Panc1 (cell line): ENCODE data around the gene PHLDB2. TPM values are rescaled to one million over a fixed set of nuclear protein-coding genes. Genes with fewer than 3 reads are reported as not detected.

Source experiments
- ATAC-seq: fragments of 200-7000 bp; cut with Tn5 transposase; 2 replicates; pipeline ENCODE4 v1.9.1; 2020; ENCODE audit warnings: mild to moderate bottlenecking, moderate library complexity
- BruUV-seq: library from RNA; stranded (reverse); fragments of 400-500 nt; replicated peaks from 2 replicates; lab custom pipeline; 2021; lab: Mats Ljungman, UMichigan
- CTCF ChIA-PET: fragments of 300-600 bp; sonication (Branson Sonifier 250); formaldehyde crosslinking; loops from one replicate; lab custom pipeline; 2022; ENCODE audit warnings: antibody characterized with exemption; lab: Charles Lee
- POLR2A ChIA-PET: fragments of 300-600 bp; sonication (Branson Sonifier 250); formaldehyde crosslinking; loops from one replicate; lab custom pipeline; 2022; ENCODE audit warnings: antibody characterized with exemption; lab: Charles Lee
- DNase-seq: peaks from one replicate; pipeline ENCODE4 v3.0.0-alpha.2; 2010; ENCODE audit warnings: low read depth, low spot score
- H3K27ac ChIP-seq: 2 replicates; pipeline ENCODE4 v1.5.1; 2011; ENCODE audit warnings: mild to moderate bottlenecking, low read length, inconsistent platforms
- H3K27me3 ChIP-seq: fragments of 200-500 bp; sonication (Bioruptor generic); 2 replicates; pipeline ENCODE4 v1.6.0; 2014; ENCODE audit warnings: low read length, inconsistent platforms; ENCODE audit not compliant: control insufficient read depth, insufficient read depth
- H3K36me3 ChIP-seq: fragments of 200-500 bp; sonication (Bioruptor generic); 2 replicates; pipeline ENCODE4 v1.5.1; 2014; ENCODE audit warnings: inconsistent platforms, mild to moderate bottlenecking, low read length, moderate library complexity; ENCODE audit not compliant: control insufficient read depth, insufficient read depth
- H3K4me1 ChIP-seq: 2 replicates; pipeline ENCODE4 v1.5.1; 2011; ENCODE audit warnings: inconsistent platforms, mild to moderate bottlenecking, low read length, moderate library complexity; ENCODE audit not compliant: control insufficient read depth, insufficient read depth
- H3K4me3 ChIP-seq, 2 experiments: 2 replicates each; pipeline ENCODE4 v1.5.1; 2011 to 2012; ENCODE audit warnings: low read depth in 2 of 2, low read length in 2 of 2, mild to moderate bottlenecking in 2 of 2, inconsistent platforms in 1 of 2, moderate library complexity in 1 of 2
- H3K9me3 ChIP-seq: fragments of 200-500 bp; sonication (Bioruptor generic); 2 replicates; pipeline ENCODE4 v1.5.1; 2014; ENCODE audit warnings: low read depth, mild to moderate bottlenecking, inconsistent platforms, low read length, moderate library complexity; ENCODE audit not compliant: control insufficient read depth, insufficient read depth
- CTCF ChIP-seq: fragments of 450-650 bp; IDR thresholded peaks from 2 replicates; pipeline ENCODE4 v1.5.1; 2017; ENCODE audit warnings: mild to moderate bottlenecking
- POLR2AphosphoS5 ChIP-seq: IDR thresholded peaks from 2 replicates; pipeline ENCODE4 v1.6.1; 2012; ENCODE audit warnings: mild to moderate bottlenecking, low read depth, low read length, moderate library complexity
- SIN3A ChIP-seq: IDR thresholded peaks from 2 replicates; pipeline ENCODE4 v1.6.1; 2012; ENCODE audit warnings: low read depth, mild to moderate bottlenecking, low read length, moderate library complexity, borderline replicate concordance; ENCODE audit not compliant: insufficient read depth
- TCF7L2 ChIP-seq: IDR thresholded peaks from 2 replicates; pipeline ENCODE4 v1.6.1; 2011; ENCODE audit warnings: mild to moderate bottlenecking, low read depth, low read length, inconsistent platforms
- in situ Hi-C: cut with HindIII; loops from 2 replicates; pipeline ENCODE4 v1.10.0; 2016; ENCODE audit warnings: low sequenced_read_pairs, low pct_unique_long_range_greater_than_20kb
- intact Hi-C: fragments of 100-400 bp; cut with micrococcal nuclease; formaldehyde crosslinking; loops from one replicate; pipeline ENCODE4 v1.10.0; 2022; ENCODE audit not compliant: unreplicated experiment
- total RNA-seq: library from RNA; stranded (reverse); gene quantifications from one replicate; pipeline ENCODE4 v1.2.1, GENCODE V29; 2021; ENCODE audit not compliant: unreplicated experiment
- TF ChIP-seq, protein P1 (sequence below), 2 experiments: IDR thresholded peaks; 2 replicates each; pipeline ENCODE4 v1.6.1; 2011 to 2012; ENCODE audit warnings: low read depth in 2 of 2, control low read depth in 1 of 2, low read length in 1 of 2, mild to moderate bottlenecking in 1 of 2, moderate library complexity in 1 of 2; ENCODE audit not compliant: insufficient read depth in 1 of 2

The PHLDB2 gene
- total RNA-seq, 1 experiment from 2014 or later, result 11.3 TPM

DNA sequence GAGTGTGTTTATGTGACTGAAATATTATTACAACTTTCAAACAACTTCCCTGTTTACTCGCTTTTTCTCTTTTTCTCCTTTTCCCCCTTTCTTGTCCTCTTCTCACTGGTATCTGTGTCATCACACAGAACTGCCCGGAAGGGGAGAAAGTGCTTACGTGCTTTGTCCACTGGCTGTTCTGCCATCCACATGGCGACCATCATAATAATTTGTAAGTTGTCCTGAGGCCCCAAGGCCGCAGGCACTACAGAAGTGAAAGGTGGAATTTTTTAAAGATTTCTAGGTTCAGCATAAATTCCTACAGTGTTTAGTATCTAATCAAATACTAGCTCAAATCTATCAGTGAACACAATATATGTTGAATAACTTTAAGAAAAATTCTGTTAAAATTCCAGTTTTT lies 93.0 kb downstream of the PHLDB2 start:
- Histone ChIP-seq H3K4me3 (no peak overlapping the region), H3K27me3 (peaks cover 2% of the 10 kb centered on the region; the same call in 1 of the 2 replicates), H3K4me1 (no peaks in the 10 kb centered on the region), H3K36me3 (no peaks in the 10 kb centered on the region), H3K27ac (no peak overlapping the region), H3K9me3 (no peaks in the 10 kb centered on the region)
- POLR2A ChIA-PET, result no interaction called here
- CTCF ChIA-PET, result no interaction called here
- no peak for ATAC-seq
- DNase-seq, result no peak
- in situ Hi-C loops, result no loop called here
- TF ChIP-seq, protein P1, sequence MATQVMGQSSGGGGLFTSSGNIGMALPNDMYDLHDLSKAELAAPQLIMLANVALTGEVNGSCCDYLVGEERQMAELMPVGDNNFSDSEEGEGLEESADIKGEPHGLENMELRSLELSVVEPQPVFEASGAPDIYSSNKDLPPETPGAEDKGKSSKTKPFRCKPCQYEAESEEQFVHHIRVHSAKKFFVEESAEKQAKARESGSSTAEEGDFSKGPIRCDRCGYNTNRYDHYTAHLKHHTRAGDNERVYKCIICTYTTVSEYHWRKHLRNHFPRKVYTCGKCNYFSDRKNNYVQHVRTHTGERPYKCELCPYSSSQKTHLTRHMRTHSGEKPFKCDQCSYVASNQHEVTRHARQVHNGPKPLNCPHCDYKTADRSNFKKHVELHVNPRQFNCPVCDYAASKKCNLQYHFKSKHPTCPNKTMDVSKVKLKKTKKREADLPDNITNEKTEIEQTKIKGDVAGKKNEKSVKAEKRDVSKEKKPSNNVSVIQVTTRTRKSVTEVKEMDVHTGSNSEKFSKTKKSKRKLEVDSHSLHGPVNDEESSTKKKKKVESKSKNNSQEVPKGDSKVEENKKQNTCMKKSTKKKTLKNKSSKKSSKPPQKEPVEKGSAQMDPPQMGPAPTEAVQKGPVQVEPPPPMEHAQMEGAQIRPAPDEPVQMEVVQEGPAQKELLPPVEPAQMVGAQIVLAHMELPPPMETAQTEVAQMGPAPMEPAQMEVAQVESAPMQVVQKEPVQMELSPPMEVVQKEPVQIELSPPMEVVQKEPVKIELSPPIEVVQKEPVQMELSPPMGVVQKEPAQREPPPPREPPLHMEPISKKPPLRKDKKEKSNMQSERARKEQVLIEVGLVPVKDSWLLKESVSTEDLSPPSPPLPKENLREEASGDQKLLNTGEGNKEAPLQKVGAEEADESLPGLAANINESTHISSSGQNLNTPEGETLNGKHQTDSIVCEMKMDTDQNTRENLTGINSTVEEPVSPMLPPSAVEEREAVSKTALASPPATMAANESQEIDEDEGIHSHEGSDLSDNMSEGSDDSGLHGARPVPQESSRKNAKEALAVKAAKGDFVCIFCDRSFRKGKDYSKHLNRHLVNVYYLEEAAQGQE (IDR thresholded peaks at IDR 0.05; ENCODE audit: insufficient read depth in 1 of 2, low read depth in 2 of 2, low read length in 1 of 2), result no peak
- no TSS peak for BruUV-seq
- intact Hi-C loops, result no loop called here

GRCh38 chr3:111952866-111953450 lies 93.9 kb downstream of the PHLDB2 start:
- no peak overlapping the region for H3K27ac ChIP-seq
- no peaks in the 10 kb centered on the region for H3K36me3 ChIP-seq
- in situ Hi-C loops, result no loop called here
- ChIA-PET POLR2A (no interaction called here), CTCF (no interaction called here)
- BruUV-seq, result no TSS peak
- intact Hi-C loops, result no loop called here
- DNase-seq, result no peak
- H3K27me3 ChIP-seq, result no peaks in the 10 kb centered on the region
- no peak for ATAC-seq
- TF ChIP-seq CTCF, result no peak
- no peak for TF ChIP-seq POLR2AphosphoS5
- no peak for TF ChIP-seq TCF7L2
- TF ChIP-seq, protein P1 (IDR thresholded peaks at IDR 0.05; ENCODE audit: insufficient read depth in 1 of 2, low read depth in 2 of 2, low read length in 1 of 2), result no peak
- no peak for TF ChIP-seq SIN3A
- no peaks in the 10 kb centered on the region for H3K4me1 ChIP-seq
- H3K4me3 ChIP-seq, result no peak overlapping the region
- no peaks in the 10 kb centered on the region for H3K9me3 ChIP-seq
